Activated T-helper 17 cell treated with anti-CD3 and anti-CD28 coated beads, Interleukin-2, amount 50 U/mL, for 72 hours (primary cell): ENCODE results near the gene ATXN7L1. TPM values are rescaled to one million over a fixed set of nuclear protein-coding genes. Genes with fewer than 3 reads are reported as not detected.

Source experiments
- ATAC-seq: fragments of 150-1000 bp; cut with Tn5 transposase; replicated peaks from 2 replicates; pipeline ENCODE4 v1.10.0; 2021; ENCODE audit warnings: mild to moderate bottlenecking, moderate library complexity
- H3K27ac Mint-ChIP-seq: one replicate; pipeline ENCODE4 v1.8.0; 2022; ENCODE audit warnings: mixed read lengths
- H3K27me3 Mint-ChIP-seq: one replicate; pipeline ENCODE4 v1.8.0; 2022; ENCODE audit warnings: mixed read lengths
- H3K36me3 Mint-ChIP-seq: one replicate; pipeline ENCODE4 v1.8.0; 2022; ENCODE audit warnings: low read depth, mild to moderate bottlenecking, mixed read lengths
- H3K4me1 Mint-ChIP-seq: one replicate; pipeline ENCODE4 v1.8.0; 2022; ENCODE audit warnings: mixed read lengths
- H3K4me3 Mint-ChIP-seq: one replicate; pipeline ENCODE4 v1.8.0; 2022; ENCODE audit warnings: mild to moderate bottlenecking, mixed read lengths
- H3K9me3 Mint-ChIP-seq: one replicate; pipeline ENCODE4 v1.8.0; 2022; ENCODE audit warnings: mixed read lengths
- total RNA-seq, 2 donors: library from RNA; stranded (reverse); gene quantifications; one replicate each; pipeline ENCODE4 v1.2.3, GENCODE V29; 2022

Gene ATXN7L1
- total RNA-seq, 2 donors from 2014 or later = 12.1 to 24.0 TPM

DNA sequence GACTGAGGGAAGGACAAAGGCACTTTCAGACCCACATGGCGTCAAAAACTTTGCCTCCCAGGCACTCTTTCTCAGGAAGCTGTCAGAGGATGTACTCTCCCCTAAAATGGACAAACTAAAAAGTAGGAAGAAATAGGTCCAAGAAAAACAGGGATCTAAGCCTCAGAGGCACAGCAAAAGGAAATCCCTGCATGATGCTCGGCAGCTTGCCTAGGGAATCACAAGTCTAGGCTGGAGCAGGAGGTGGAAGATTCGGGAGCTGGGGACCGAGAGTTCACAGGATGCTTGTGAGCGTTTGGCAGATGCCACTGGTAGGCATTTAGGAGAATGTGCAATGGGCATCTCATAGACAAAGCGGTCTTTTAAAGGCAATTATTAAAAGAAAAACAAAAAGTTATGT is 60.8 kb downstream of the ATXN7L1 start:
- Mint-ChIP-seq H3K9me3 (no peaks in the 10 kb centered on the region), H3K27ac (no peak overlapping the region), H3K4me3 (no peak overlapping the region), H3K27me3 (no peaks in the 10 kb centered on the region), H3K36me3 (no peaks in the 10 kb centered on the region), H3K4me1 (peaks cover 7% of the 10 kb centered on the region)
- ATAC-seq = no peak

DNA sequence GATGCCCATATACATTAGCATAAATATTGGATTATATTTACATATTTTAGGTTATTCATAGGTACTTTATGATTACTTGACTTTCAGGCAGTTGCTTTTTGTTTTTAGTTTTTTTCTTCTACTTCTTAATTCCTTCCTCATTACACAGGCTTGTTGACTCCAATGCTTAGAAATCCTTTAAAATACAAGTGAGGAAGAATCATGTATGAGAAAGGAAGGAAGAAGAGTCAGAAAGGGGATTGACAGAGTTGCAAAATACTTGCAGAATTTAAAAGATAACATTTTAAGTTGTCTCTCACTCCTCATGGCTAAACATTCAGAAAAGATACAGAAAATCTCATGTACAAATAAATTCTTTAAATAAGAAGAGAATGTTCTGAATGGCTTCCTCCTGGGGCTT is 61.9 kb downstream of the ATXN7L1 start:
- H3K27me3 Mint-ChIP-seq = no peaks in the 10 kb centered on the region
- peaks cover 3% of the 10 kb centered on the region for H3K9me3 Mint-ChIP-seq
- H3K27ac Mint-ChIP-seq = no peak overlapping the region
- H3K4me3 Mint-ChIP-seq = no peak overlapping the region
- peaks cover 15% of the 10 kb centered on the region for H3K4me1 Mint-ChIP-seq
- no peaks in the 10 kb centered on the region for H3K36me3 Mint-ChIP-seq
- no peak for ATAC-seq

DNA sequence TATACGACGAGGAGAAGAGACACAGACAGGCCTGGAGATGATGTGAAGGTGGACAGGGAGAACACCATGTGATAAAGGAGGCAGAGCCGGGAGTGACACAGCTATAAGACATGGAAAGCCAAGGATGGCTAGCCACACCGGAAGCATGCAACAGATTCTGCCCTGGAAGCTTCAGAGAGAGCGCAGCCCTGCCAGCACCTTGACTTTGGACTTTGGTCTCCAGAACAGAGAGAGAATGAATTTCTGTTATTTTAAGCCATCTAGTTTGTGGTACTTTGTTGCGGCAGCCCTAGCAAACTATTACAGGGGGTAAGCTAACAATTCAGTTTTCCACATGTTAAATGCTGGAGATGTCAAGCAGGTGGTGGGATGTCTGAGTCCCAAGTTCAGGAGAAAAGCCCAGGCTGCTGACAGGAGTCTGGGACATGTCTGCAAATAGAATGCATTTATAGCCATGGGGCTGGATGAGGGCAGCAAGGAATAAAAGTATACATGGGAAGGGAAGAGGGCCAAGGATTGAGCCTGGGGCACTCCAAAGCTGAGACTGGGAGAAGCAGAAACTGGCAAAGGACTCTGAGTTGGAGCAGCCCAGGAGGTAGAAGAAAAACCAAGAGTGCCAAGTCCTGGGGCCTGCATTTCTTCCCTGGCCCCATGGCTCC is 65.1 kb downstream of the ATXN7L1 start:
- Mint-ChIP-seq H3K27me3 (no peaks in the 10 kb centered on the region), H3K4me3 (peak overlapping the region; percentile 71), H3K9me3 (peaks cover 3% of the 10 kb centered on the region), H3K4me1 (peaks cover 40% of the 10 kb centered on the region), H3K36me3 (no peaks in the 10 kb centered on the region), H3K27ac (peak overlapping the region; percentile 91)
- ATAC-seq = no peak

DNA sequence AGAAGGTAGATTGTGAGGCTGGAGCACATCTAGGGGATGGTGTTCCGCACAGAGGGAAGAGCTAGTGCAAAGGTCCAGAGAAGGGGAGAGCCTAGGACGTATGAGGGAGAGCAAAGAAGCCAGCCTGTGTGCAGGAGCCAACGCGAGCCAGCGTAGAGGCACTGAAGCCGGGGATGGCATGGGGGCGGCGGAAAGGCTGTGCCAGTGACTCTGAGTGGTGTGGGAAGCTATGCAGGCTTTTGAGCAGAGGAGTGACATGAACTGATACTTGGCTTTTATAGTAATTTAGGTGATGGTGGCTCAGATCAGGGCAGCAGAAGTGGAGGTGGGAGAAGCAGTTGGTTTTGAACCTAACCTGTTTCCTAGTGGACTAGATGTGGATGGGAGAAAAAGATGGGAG is 65.8 kb downstream of the ATXN7L1 start:
- peaks cover 3% of the 10 kb centered on the region for H3K9me3 Mint-ChIP-seq
- H3K36me3 Mint-ChIP-seq = no peaks in the 10 kb centered on the region
- peak; percentile 8 for ATAC-seq
- H3K27me3 Mint-ChIP-seq = no peaks in the 10 kb centered on the region
- H3K4me1 Mint-ChIP-seq = peaks cover 48% of the 10 kb centered on the region
- H3K4me3 Mint-ChIP-seq = peak overlapping the region; percentile 71
- peak overlapping the region; percentile 91 for H3K27ac Mint-ChIP-seq

DNA sequence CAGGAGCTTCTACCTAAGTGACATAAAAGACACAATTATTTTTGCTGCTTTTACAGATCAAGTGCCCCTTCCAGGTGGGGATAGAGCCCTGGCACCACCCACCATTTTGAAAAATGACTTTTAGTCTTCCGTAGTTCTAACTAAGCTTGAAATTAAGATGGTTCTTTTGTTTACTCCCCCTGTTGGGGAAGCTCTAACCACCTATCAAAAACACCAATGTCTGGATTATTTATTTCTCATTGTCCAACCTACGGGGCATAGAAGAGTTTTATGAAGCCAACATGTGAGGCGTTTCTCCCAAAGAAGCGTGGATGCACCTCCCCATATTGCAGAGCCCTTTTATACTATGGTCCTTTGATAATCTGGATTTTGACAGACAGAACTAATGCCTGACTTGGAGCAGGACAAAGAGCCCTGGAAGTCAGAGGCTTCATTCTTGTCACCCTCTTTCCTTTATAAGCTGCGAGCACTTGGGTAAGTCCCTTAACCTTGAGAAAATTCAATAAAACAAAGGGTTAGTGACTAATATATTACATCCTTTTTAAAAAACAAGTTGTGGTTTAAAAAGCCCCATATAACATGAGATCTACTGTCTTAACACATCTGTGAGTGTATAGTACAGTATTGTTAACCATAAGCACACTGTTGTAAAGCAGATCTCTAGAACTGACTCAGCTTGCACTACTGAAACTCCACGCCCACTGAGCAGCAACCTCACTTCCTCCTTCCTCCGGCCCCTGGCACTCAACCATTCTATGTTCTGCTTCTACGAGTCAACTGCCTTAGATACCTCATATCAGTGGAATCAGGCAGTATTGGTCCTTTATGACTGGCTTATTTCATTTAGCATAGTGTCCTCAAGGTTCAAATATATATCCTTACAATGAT is 67.5 kb downstream of the ATXN7L1 start:
- peaks cover 49% of the 10 kb centered on the region for H3K4me1 Mint-ChIP-seq
- no peaks in the 10 kb centered on the region for H3K27me3 Mint-ChIP-seq
- peak overlapping the region; percentile 91 for H3K27ac Mint-ChIP-seq
- ATAC-seq = peak; percentile 83
- H3K36me3 Mint-ChIP-seq = no peaks in the 10 kb centered on the region
- H3K9me3 Mint-ChIP-seq = peaks cover 3% of the 10 kb centered on the region
- H3K4me3 Mint-ChIP-seq = peak overlapping the region; percentile 71

DNA sequence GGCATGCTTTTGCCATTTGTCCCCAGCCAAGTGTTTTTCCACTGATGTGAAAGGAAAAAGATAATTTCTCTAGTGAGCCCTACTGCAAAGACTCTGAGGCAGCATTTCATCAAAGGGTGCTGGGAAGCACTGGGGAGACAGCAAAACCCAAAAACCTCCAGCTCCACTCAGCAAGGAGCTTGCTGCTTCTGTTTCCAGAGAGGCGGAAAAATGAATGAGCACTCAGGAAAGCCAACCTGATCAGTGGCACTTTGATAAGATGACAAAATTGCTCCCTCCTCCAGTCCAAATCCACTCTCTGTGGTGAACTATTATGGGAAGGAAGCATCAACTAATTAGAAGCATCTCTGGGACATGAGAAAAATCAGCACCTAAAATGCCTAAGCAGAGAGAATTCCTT is 68.2 kb downstream of the ATXN7L1 start:
- peaks cover 49% of the 10 kb centered on the region for H3K4me1 Mint-ChIP-seq
- H3K27ac Mint-ChIP-seq = peak overlapping the region; percentile 91
- H3K36me3 Mint-ChIP-seq = no peaks in the 10 kb centered on the region
- H3K9me3 Mint-ChIP-seq = peaks cover 3% of the 10 kb centered on the region
- ATAC-seq = no peak
- H3K27me3 Mint-ChIP-seq = no peaks in the 10 kb centered on the region
- H3K4me3 Mint-ChIP-seq = peak overlapping the region; percentile 71

DNA sequence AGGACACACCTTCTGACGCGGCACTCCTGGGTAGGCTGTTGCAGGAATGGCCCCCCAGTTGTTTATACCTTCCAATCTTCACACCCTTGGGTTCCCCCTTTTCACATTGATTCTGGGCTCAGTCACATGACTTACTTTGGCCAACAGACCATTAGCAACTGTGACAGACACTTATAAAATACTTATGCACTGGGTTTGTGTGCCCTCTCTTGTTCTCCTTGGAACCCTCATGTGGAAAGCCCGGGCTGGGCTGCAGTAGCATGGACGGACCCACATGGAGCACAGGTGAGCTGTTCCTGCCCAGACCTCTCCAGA is 69.0 kb downstream of the ATXN7L1 start:
- no peaks in the 10 kb centered on the region for H3K27me3 Mint-ChIP-seq
- H3K4me3 Mint-ChIP-seq = peak overlapping the region; percentile 71
- no peak for ATAC-seq
- peak overlapping the region; percentile 91 for H3K27ac Mint-ChIP-seq
- H3K4me1 Mint-ChIP-seq = peaks cover 49% of the 10 kb centered on the region
- H3K36me3 Mint-ChIP-seq = no peaks in the 10 kb centered on the region
- peaks cover 3% of the 10 kb centered on the region for H3K9me3 Mint-ChIP-seq

DNA sequence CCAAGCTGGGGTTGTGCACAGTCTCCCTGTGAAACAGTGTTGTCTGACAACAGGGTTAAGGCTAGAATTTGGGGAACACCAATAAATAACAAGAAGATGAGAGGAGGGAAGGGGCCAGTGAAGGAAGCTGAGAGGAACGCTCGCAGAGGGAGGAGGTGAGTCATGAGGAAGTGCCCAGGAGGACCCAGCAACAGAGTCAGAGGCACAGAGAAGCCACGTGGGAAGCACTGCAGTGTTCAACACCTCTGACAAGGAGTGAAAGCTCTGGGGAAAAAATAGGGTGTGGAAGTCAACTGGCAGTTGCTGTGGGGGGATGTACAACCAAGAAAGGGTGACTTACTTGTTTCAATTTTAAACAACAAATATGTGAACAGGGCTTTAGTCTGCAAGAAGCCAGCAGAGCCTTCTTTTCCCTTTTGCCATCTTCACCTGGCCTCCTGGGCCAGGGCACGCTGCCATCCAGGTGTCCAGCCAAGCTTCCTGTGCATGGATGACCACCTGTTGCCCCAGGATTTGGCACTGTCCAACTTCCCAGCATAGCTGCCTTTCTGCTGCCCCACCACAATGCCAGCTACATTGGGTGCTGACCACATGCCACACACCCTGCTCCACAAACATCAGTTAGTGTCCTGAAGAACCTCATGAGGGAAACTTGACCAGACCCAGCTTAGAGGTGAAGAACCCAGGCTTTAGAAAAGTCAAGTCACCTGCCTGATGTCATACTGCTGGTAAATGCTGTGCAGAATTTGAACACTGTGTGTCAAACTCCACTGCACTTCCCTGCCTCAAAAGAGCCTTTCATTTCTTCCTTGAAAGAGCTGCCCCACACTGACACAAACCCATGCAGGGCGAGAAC is 69.6 kb downstream of the ATXN7L1 start:
- no peaks in the 10 kb centered on the region for H3K27me3 Mint-ChIP-seq
- ATAC-seq = peak; percentile 65
- H3K4me1 Mint-ChIP-seq = peaks cover 49% of the 10 kb centered on the region
- peak overlapping the region; percentile 91 for H3K27ac Mint-ChIP-seq
- peak overlapping the region; percentile 71 for H3K4me3 Mint-ChIP-seq
- H3K36me3 Mint-ChIP-seq = no peaks in the 10 kb centered on the region
- H3K9me3 Mint-ChIP-seq = peaks cover 3% of the 10 kb centered on the region

DNA sequence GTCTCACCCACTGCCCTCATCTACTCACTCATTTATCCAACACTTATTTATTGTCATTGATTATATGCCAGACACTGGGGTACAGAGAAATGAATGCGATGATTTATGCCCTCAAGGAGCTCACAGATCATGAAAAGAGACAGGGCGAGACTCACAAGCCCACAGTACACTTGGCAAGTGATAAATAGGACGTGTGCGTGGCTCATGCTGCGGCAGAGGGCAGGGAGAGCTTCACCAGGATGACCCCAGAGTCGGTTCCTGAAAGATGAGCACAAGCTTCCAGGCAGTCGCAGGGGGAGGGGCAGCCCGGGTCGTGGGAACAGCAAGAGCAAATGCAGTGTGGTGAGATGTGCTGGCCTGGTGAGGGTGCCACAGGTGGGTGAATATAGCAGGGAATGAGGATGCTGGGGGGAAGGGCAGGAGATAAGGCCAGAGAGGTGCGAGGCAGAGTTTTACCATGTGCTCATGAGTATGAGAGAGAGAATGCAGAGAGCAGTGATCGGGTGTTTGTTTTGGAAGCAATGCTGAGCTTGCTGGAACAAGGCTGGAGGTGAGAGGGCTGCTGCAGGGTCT is 70.9 kb downstream of the ATXN7L1 start:
- Mint-ChIP-seq H3K9me3 (peaks cover 3% of the 10 kb centered on the region), H3K4me1 (peaks cover 47% of the 10 kb centered on the region), H3K27ac (peak overlapping the region; percentile 91), H3K4me3 (peak overlapping the region; percentile 71), H3K27me3 (no peaks in the 10 kb centered on the region), H3K36me3 (no peaks in the 10 kb centered on the region)
- ATAC-seq = no peak

DNA sequence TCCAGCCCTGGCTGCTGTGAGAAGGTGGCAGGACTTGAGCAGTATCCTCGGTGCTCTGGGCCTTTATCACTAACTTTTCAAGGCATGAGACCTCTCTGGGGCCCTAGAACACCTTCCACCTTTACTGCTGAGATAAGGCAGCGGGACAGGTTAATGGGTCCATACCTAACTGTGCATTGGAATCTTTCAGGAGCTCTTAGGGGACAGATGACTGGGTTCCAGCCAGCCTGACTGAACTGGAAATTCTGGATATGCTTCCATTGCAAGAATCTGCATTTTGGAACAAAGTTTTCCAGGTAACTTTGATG is 73.0 kb downstream of the ATXN7L1 start:
- H3K36me3 Mint-ChIP-seq = no peaks in the 10 kb centered on the region
- H3K4me3 Mint-ChIP-seq = no peak overlapping the region
- ATAC-seq = no peak
- H3K9me3 Mint-ChIP-seq = no peaks in the 10 kb centered on the region
- H3K27me3 Mint-ChIP-seq = no peaks in the 10 kb centered on the region
- peaks cover 42% of the 10 kb centered on the region for H3K4me1 Mint-ChIP-seq
- H3K27ac Mint-ChIP-seq = no peak overlapping the region

DNA sequence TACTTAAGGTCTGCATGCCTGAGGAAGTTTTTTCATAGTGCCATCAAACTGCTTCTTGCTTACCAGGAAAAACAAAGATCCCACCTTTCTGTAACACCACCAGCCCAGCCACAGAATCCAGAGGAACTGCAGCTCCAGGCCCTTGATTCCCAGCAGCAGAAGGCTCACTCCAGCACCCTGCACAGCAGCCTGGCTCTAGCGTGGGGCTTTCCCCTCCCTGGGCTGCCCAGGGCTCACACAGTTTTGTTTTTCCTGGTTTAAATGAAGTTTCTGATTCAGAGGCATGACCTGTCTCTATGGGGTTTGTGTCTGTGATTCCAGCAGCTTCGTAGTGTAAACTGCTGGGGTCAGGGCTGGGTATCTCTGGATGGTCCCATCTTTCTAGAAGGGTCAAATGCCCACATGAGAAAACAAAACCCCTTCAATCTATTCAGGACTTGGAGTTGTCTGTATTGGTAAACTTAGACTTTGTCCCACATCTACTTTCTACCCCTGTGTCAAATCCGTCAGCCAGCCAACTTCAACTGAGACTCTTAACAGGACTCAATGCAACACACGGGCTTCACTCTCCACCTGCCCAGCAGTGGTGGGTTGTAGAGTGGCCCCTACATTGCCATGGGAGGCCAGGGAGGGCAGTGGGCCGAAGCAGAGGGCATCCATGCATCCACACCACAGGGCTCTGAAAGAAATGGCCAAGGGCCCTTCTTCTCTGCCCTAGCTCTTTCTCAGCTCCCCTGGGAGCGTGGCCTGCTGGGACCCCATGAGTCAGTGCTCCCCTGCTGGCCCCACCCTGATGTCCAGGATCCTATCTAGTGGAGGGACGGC is 73.6 kb downstream of the ATXN7L1 start:
- Mint-ChIP-seq H3K9me3 (no peaks in the 10 kb centered on the region), H3K4me3 (no peak overlapping the region), H3K4me1 (peaks cover 39% of the 10 kb centered on the region), H3K27ac (no peak overlapping the region), H3K36me3 (no peaks in the 10 kb centered on the region), H3K27me3 (no peaks in the 10 kb centered on the region)
- ATAC-seq = no peak

DNA sequence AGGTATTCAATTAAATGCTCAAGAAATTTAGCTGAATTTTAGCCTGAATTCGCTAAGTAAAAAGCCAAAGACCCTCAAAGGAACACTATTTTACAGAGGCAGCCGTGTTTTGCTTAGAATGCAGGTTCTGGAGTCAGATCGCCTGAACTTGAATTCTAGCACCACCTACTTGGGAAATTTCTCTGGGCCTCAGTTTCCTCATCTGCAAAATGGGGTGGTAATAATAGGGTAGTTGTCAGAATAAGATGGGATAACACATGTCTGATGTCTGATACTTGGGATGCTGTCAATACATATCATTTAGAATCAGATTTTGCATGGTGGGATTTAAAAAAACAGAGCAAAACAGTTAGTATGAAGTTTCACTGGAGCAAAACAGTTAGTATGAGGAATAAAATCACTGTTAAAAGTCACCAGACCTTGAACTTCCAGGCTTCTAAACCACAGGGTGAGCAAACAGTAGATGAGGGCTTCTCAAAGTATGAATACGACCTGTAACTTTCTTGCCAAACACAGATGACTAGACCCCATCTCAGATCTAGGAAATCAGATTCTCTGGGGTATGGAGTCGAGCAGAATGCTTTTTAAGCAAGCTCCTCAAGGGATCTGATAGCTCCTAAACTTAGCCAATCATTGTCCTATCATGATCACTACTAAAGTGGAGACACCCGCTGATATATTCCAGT is 75.4 kb downstream of the ATXN7L1 start:
- peak overlapping the region; percentile 57 for H3K4me3 Mint-ChIP-seq
- no peaks in the 10 kb centered on the region for H3K36me3 Mint-ChIP-seq
- H3K27ac Mint-ChIP-seq = peak overlapping the region; percentile 47
- no peaks in the 10 kb centered on the region for H3K27me3 Mint-ChIP-seq
- peak; percentile 27 for ATAC-seq
- no peaks in the 10 kb centered on the region for H3K9me3 Mint-ChIP-seq
- H3K4me1 Mint-ChIP-seq = peaks cover 24% of the 10 kb centered on the region

DNA sequence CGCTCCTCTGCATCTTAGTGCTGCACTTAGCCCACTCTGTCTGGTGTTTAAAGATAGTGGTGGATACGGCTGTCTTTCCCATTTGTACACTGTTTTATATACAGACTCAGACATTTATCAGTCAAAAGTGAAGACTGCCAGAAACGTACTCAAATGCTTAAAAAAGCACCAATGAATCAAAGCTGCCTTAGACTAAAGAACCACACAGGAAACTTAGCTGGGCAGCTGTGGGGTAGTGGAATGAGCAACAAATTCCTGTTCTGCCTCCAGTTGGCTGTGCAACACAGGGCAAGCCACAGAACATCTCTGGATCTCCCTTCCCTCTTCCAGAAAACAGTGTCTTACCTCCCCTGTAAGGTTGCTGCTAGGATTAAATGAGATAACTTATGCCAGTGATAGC is 76.0 kb downstream of the ATXN7L1 start:
- Mint-ChIP-seq H3K4me3 (peak overlapping the region; percentile 57), H3K9me3 (no peaks in the 10 kb centered on the region), H3K27ac (peak overlapping the region; percentile 47), H3K36me3 (no peaks in the 10 kb centered on the region), H3K27me3 (no peaks in the 10 kb centered on the region), H3K4me1 (peaks cover 19% of the 10 kb centered on the region)
- ATAC-seq = peak; percentile 95
